Activated CD4-positive, alpha-beta T cell treated with anti-CD3 and anti-CD28 coated beads, Interleukin-2, amount 50 U/mL, for 1 hour (primary cell): ENCODE data around the gene AFF2.

Experiments used
- DNase-seq: peaks from one replicate; pipeline ENCODE4 v3.0.0-alpha.2; 2020

The AFF2 gene

GRCh38 chrX:148768296-148768695, 267.9 kb downstream of the AFF2 start:
- DNase-seq: no peak

- DNase-seq: no peak
Observed at GRCh38 chrX:148771440-148771839, 271.0 kb downstream of the AFF2 start.

DNA sequence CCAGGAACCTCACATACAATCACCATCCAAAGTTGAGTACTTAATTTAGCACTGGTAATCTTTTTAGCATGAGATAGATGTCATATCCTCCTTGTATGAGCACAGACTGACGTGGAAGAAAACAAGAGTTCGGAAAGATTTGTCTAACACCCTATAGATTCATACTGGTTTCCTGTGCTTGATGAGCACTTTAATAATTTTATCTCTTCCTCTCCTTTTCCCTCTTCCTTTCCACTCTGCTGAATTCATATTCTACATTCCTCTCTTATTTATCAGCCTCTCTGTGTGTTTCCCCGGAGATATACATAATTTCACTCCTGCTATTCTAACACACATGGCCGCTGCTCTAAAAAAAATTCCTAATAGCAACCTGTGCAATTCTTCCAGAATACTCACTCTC, 273.9 kb downstream of the AFF2 start:
- DNase-seq: no peak

- no peak for DNase-seq
Observed at GRCh38 chrX:148784137-148784536, 283.7 kb downstream of the AFF2 start.

DNA sequence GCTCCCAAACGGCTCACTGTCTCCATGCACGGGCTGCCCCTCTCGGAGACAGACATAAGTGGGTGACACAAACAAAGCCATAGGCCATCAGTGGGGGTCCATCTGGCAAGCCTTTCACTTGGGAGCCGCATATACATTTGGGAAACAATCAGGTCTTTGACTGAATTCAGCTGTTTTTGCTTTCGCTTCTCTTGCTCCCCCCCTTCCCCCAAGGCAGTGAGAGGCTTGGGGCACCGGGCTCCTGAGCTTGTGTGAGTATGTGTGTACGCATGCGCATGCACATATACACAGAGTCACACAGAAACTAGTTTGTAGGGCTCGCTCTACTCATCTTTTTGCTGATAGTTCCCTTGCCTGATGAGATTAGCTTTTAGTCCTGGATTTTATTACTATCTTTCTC, 284.4 kb downstream of the AFF2 start:
- DNase-seq: no peak

DNA sequence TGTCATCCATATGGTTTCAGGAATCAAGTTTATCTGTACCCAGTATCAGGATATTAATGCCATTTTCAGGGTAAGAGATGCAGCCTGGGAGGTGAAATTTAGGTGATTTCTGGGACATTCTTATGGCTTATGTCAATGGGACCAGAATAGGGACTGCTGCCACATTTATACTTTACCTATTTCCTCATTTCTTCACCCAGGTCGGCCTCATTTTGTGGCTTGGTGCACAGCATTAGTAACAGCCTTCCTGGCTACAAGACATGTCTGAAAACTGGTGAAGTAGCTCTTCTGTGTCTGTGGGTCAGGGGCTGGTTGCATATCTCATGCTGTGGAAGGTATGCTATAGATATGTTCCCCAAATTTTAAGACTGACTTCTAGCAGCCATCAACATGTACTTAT, 284.8 kb downstream of the AFF2 start:
- DNase-seq: no peak

DNA sequence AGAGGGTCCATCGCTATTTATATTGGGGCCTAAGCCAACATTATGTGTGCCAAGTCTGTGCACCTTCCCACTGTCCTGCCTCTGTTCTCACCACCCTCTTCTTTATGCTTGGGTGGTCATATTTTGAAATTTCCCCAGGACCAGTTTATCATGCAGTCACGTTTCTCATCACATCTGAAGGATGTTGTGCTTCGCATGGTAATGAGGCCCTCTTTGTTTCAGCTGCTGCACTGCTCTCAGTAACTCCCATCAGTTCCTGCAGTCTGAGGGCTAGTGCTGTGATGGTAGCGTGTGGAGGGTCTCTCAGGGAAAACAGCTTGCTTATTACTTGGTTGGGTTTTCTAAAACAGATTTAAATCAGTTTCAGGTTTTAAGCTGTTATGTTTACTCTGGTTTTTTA, 288.0 kb downstream of the AFF2 start:
- no peak for DNase-seq

DNA sequence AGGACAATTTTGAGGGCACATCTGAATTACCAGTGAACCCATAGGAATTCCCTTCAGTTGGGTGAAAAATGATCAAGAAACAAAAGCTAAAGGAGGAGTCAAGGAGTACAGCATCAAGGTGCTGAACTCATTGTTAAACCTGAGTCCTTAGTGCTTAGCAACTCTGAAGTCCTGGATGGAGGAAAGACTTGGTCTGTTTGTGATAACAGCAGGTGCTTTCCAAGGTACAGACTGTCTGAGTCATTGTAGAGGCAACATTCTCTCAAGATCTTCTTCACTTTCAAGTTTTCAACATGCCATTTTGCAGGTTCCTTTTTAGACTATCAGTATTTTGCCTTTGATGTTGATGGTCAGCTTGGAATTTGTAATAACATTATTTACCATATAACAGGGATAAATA, 293.9 kb downstream of the AFF2 start:
- DNase-seq: no peak

- DNase-seq: no peak
Observed at GRCh38 chrX:148804579-148805355, 304.4 kb downstream of the AFF2 start.

- DNase-seq: no peak
Observed at GRCh38 chrX:148806145-148806870, 305.9 kb downstream of the AFF2 start.

DNA sequence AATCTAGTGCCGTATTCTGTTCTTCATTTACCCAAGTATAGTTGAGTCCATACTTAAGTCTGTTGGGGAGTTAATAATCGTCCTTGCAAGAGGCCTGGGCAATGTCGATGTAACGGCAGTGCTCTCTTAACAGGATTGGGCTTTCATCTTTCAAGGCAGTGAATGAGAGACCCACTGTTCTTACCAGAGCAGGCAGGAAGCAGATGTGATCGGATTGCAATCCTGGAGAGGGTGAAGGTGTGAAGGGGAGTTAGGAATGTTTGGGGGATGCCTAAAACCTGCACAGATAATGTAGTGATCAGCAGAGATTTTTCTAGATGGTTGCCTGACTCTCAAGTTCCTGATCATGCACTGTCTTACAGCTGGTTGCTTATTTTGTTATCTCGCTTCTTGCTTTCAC, 308.4 kb downstream of the AFF2 start:
- DNase-seq: no peak

GRCh38 chrX:148811236-148811635, 310.8 kb downstream of the AFF2 start:
- no peak for DNase-seq

GRCh38 chrX:148813422-148813821, 313.0 kb downstream of the AFF2 start:
- no peak for DNase-seq

- DNase-seq: no peak
Observed at GRCh38 chrX:148813967-148814366, 313.6 kb downstream of the AFF2 start.

DNA sequence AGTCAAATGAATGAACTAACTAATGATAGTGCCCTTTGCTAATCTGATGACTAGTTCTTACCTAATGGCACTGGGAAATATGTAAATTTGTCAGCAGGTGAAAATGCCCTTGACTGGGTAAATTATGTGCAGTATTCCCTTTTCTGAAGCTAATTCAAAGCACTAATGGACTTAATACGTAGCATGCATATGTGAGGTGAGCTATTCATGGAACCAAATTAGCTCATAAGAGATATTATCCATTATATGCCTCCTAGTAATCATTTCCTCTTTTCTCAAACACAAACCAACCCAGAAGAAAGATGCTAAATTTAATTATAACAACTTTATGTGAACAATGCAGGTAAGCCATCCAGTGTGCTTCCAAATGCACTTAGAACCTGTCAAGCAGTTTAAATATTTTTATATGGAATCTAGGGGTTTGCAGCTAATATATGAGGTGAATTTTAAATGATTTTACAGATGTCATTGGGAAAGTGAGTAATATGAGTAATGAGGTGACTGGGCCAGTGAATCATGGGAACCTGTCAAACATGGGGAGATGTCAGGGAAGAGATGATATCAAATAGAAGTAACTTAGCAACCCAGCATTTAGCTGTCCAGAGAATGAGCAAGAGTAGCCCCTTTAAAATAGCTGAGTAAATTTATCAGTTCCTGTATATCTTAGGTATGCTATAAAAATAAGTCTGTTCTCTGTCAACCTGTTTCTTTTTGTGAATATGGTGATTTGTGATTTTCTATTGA, 315.0 kb downstream of the AFF2 start:
- no peak for DNase-seq

DNA sequence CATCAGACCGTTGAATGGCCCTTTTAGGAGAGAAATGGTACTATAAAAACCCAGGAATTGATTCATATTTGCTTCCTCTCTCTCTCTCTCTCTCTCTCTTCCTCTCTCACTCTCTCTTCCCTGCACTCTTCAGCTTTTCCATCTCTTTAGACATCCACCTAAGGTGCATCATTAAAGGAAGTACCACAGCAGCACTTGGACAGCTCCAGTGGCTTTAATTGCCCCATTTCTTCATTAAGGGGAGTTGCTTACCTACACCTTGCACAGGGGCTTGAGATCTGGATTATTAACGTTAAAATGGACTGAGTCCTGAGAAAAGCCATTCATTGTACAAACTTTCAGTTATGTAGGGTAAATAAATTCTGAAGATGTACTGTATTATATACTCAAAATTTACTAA, 323.6 kb downstream of the AFF2 start:
- no peak for DNase-seq

DNA sequence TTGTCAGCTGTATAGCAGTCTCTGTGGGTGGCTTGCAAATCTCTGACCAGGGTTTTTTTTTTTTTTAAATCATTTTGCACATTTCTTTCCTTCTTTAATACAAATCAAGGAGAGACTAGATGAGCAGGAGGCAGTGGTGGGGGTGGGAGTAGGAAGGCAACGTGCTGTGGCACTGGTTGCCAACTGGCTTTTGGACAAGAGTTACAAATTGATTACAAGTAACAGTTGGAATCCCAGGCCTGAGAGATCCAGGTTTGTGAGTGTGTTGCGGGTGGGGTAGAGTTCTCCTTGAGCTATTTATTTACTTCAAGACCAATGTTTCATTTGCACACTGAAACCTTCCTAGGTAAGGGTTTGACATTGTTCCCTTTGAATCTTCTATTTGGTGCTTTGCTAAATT, 325.3 kb downstream of the AFF2 start:
- DNase-seq: no peak

DNA sequence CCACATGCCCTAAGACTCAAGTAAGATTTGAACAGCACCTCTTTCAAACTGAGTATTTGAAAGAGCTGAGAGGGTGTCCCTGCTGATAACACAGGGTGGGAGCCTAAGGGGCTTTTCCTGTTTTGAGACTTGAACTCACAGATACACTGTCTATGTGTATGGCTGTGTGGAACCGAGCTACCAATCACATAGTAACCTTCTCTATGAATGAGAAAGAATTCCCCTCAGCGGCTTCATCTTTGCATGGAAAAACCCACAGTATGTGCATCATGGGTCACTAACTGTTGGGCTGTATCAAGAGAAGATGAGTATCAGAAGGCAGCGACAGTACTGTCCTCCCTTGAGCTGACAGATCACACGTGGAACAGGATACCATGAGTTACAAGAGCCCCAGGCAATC, 336.3 kb downstream of the AFF2 start:
- DNase-seq: no peak

DNA sequence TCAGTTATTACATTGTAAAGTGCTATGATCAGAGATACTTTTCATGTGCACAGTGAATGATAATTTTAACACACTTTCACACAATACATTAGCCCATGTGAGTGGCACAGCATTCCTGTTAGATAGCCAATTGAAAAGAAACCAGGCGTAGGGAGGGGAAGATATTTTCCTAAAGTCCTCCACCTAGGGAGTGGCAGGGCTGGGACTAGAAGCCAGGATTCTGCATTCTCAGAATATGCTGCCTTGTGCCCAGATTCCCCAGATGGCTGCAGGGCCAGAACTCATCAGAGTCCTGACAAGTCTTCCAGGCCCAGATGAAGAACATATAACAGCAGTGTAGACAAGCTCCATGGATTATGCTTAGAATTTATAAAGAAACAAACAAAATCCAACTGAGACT, 350.2 kb downstream of the AFF2 start:
- no peak for DNase-seq

DNA sequence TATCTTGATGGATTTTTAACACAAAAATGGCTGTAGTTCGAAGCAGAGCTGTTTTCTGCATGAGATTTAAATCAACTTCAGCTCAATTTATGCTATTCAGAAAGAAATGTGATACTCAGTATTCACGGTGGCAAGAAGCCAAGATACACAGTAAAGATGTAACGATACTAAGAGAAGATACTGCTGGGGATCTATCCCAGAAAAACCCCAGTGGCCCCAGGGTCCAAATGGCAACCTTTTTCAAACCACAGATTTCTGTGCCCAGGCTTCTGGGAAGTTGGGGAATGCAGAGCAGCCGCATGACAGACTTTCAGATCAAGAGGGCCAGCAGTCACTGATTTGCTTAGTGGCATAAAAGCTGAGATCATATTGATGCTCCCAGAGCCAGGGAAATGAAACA, 353.9 kb downstream of the AFF2 start:
- DNase-seq: no peak

DNA sequence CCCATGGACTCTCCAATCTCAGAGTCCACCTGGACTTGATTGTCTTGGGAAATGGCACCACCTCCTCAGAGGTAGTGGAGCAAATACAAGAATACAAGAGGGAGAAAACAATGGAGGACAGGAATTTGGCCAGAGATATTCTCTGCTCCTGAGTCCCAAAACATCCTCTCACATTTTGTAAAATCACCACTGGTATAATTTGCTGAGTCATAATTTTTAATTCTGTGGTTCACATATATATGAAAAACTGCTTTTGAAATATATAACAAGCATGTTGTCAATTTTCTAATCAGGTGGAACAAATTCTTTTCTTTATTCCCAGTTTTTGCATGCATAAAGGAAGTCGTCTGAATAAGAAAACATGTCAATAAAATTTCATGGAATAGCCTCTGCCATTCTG, 356.1 kb downstream of the AFF2 start:
- DNase-seq: no peak

DNA sequence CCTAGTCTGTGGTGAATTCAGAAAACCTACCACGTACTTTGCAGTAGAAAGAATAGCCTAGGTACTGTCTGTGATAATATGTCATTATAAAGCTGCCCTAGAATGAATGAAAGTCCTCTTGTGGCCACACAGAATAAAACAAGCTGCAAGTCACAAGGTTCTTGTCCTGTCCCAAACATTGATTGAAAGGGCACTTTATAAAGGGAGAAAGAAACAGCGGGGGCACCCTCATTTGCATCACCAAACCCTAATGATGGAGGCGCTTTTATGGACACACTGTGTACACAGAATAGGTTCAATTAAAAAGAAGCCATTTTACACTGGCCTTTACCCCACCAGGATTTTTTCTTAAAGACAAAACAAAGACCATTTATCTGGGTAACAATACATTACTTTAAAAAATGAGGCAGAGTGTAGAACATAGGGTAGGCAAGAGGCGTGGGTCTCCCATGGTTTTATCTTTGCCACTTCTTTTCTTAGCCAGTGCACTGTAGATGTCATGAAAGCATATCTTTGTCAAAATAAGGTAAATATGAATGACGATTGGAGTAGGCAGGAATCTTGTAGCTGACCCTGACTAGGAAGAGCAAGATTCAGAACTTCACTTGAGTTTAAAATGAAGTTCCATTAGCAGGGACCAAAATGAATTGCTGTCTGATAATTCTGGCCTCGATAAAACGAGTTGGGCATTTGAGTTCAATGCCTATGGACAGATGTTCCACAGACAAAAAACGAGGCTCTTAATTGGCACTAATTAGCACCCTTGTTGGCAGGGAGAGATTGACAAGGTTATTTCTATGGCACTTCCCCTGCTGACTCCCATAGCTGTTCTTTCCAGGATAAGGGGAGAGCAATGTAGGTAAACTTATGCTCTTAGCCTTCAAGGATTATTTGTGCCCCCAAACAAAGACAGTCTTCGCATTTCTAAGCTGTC, 365.1 kb downstream of the AFF2 start:
- no peak for DNase-seq

- DNase-seq: no peak
Observed at GRCh38 chrX:148867596-148867995, 367.2 kb downstream of the AFF2 start.
